ENCODE data around the gene USP6.
A peak's percentile ranks its signal among the peaks of the same experiment; 100 is the strongest.

The USP6 gene

DNA sequence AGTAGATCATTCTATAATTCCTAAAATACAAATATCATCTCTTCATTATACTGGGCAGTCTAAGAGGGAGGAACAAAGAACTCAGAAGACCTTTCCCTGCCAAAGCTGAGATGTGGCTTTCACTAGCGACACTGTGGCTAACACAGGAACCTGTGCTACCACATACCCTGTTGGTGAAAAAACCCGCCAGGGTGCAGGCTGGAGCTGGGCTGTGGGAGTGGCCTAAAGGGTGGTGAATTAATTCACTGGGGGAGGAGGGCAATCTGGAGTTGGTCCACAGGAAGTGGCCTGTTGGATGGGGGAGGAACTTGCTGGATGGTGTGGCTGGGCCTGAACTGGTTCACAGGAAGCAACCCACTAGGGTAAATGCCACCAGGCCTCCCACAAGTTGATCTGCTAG lies 68.5 kb downstream of the USP6 start:
- H2BK12ac ChIP-seq (ENCODE audit: low read length in 2 of 2) = no peak overlapping the region
- H3K27ac ChIP-seq (ENCODE audit: low read length, poor library complexity, severe bottlenecking) = no peak overlapping the region
- peaks cover 9% of the 10 kb centered on the region for H3K79me1 ChIP-seq (replicated peaks; ENCODE audit: low read length, poor library complexity, severe bottlenecking)
- 100% methylated on average over 2 of the region's 2 CpGs for WGBS
- H2AFZ ChIP-seq (ENCODE audit: low read depth, low read length) = no peak overlapping the region
- H3K4ac ChIP-seq (ENCODE audit: low read depth in 1 of 2, low read length in 2 of 2) = no peak overlapping the region
- peaks cover 94% of the 10 kb centered on the region for H3K9me3 ChIP-seq (ENCODE audit: control insufficient read depth, low read length)
- no peak for DNase-seq
- H3K4me3 ChIP-seq (ENCODE audit: insufficient read depth in 1 of 2, low read depth in 1 of 2, low read length in 2 of 2) = peak overlapping the region in 1 of 2 experiments; percentile 60
- H2BK5ac ChIP-seq (ENCODE audit: low read depth, low read length, poor library complexity, severe bottlenecking) = no peak overlapping the region
- no peak overlapping the region for H3K9ac ChIP-seq (ENCODE audit: low read length)
- no peak overlapping the region for H3K18ac ChIP-seq (ENCODE audit: low read depth in 1 of 2, low read length in 2 of 2)
- peaks cover 19 to 48% of the 10 kb centered on the region in 2 experiments for H3K36me3 ChIP-seq (ENCODE audit: control insufficient read depth in 1 of 2, insufficient read depth in 2 of 2, low read depth in 1 of 2, low read length in 2 of 2)
- H3K4me1 ChIP-seq (ENCODE audit: control insufficient read depth, insufficient read depth, low read depth, low read length) = no peaks in the 10 kb centered on the region
- no peak overlapping the region for H3K23ac ChIP-seq (ENCODE audit: low read length in 2 of 2)
- H3K14ac ChIP-seq (ENCODE audit: low read length in 2 of 2) = no peak overlapping the region
- no peak overlapping the region for H2BK15ac ChIP-seq (ENCODE audit: low read depth, poor library complexity, severe bottlenecking)
- no peak overlapping the region for H4K8ac ChIP-seq (ENCODE audit: low read length)
- H2BK120ac ChIP-seq (ENCODE audit: low read depth, low read length) = no peak overlapping the region
- no peak overlapping the region for H3K4me2 ChIP-seq (ENCODE audit: low read length, poor library complexity, severe bottlenecking)
- no peaks in the 10 kb centered on the region for H3K27me3 ChIP-seq (ENCODE audit: control insufficient read depth in 1 of 2, insufficient read depth in 1 of 2, low read length in 2 of 2)
- no peak overlapping the region for H2AK5ac ChIP-seq (ENCODE audit: low read length, severe bottlenecking)
- no peak overlapping the region for H4K91ac ChIP-seq (ENCODE audit: low read length)

DNA sequence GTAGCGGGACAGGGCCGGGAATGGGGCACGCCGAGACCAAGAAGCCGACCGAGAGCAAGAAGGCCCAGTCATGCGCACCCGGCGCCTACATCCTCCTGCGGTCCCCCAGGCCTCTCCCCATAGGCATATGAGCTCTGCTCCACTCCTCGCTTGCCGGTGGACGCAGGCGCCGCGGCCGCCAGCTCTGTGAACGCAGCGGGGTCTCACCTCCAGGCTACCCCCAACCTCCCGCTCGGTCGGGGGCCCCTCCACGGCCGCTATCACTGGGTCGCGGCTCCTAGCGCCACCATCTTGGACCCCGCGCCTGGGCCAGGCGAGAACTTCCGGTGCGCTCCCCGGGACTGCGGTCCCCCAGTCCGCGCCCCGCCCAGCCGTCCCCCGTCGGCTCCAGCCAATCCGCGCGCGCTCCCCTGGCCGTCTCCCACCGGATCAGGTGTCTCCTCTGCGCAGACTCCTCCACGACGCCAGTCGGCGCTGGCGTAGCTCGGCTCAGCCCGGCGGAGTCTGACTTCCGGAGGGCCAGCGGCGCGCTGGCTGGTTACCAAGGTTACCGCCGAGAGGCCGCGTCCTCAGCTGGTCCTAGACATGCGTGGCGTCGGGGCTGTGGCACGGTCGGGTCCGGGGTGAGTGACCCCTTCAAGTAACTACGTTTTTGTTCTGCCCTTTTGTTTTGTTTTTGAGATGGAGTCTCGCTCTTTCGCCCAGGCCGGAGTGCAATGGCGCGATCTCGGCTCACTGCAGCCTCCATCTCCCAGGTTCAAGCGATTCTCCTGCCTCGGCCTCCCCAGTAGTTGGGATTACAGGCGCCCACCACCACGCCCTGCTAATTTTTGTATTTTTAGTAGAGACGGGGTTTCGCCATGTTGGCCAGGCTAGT lies 75.9 kb downstream of the USP6 start, which contains the start of gene ZNF594:
ZNF594 (minus strand) TSS at position 328 of the 877 bp plus-strand sequence. CDS start 7,612 bp downstream, outside the sequence.
- 14% methylated on average over 81 of the region's 82 CpGs for WGBS
- H3K27me3 ChIP-seq (ENCODE audit: control insufficient read depth in 1 of 2, insufficient read depth in 1 of 2, low read length in 2 of 2) = no peaks in the 10 kb centered on the region
- H2BK15ac ChIP-seq (ENCODE audit: low read depth, poor library complexity, severe bottlenecking) = no peak within 1 kb of the TSS
- H2AK5ac ChIP-seq (ENCODE audit: low read length, severe bottlenecking) = peak within 1 kb of the TSS; percentile 73
- H3K4ac ChIP-seq (ENCODE audit: low read depth in 1 of 2, low read length in 2 of 2) = peak within 1 kb of the TSS; percentile 29 to 87
- DNase-seq = peak; percentile 92
- peak within 1 kb of the TSS; percentile 91 for H3K4me2 ChIP-seq (ENCODE audit: low read length, poor library complexity, severe bottlenecking)
- H3K79me1 ChIP-seq (replicated peaks; ENCODE audit: low read length, poor library complexity, severe bottlenecking) = peaks cover 30% of the 10 kb centered on the region
- peak within 1 kb of the TSS; percentile 96 for H3K9ac ChIP-seq (ENCODE audit: low read length)
- peak within 1 kb of the TSS in 1 of 2 experiments; percentile 94 for H3K23ac ChIP-seq (ENCODE audit: low read length in 2 of 2)
- H3K4me3 ChIP-seq (ENCODE audit: insufficient read depth in 1 of 2, low read depth in 1 of 2, low read length in 2 of 2) = peak within 1 kb of the TSS; percentile 82 to 93
- peak within 1 kb of the TSS; percentile 100 for H4K8ac ChIP-seq (ENCODE audit: low read length)
- H3K27ac ChIP-seq (ENCODE audit: low read length, poor library complexity, severe bottlenecking) = peak within 1 kb of the TSS; percentile 51
- H3K9me3 ChIP-seq (ENCODE audit: control insufficient read depth, low read length) = peaks cover 28% of the 10 kb centered on the region
- H3K18ac ChIP-seq (ENCODE audit: low read depth in 1 of 2, low read length in 2 of 2) = peak within 1 kb of the TSS; percentile 59 to 99
- H2AFZ ChIP-seq (ENCODE audit: low read depth, low read length) = peak within 1 kb of the TSS; percentile 100
- peak within 1 kb of the TSS; percentile 3 for H2BK120ac ChIP-seq (ENCODE audit: low read depth, low read length)
- H3K4me1 ChIP-seq (ENCODE audit: control insufficient read depth, insufficient read depth, low read depth, low read length) = no peaks in the 10 kb centered on the region
- no peak within 1 kb of the TSS for H2BK12ac ChIP-seq (ENCODE audit: low read length in 2 of 2)
- peak within 1 kb of the TSS; percentile 61 for H2BK5ac ChIP-seq (ENCODE audit: low read depth, low read length, poor library complexity, severe bottlenecking)
- H3K36me3 ChIP-seq (ENCODE audit: control insufficient read depth in 1 of 2, insufficient read depth in 2 of 2, low read depth in 1 of 2, low read length in 2 of 2) = peaks cover 17 to 29% of the 10 kb centered on the region in 2 experiments
- peak within 1 kb of the TSS; percentile 95 for H4K91ac ChIP-seq (ENCODE audit: low read length)
- peak within 1 kb of the TSS in 1 of 2 experiments; percentile 90 for H3K14ac ChIP-seq (ENCODE audit: low read length in 2 of 2)

DNA sequence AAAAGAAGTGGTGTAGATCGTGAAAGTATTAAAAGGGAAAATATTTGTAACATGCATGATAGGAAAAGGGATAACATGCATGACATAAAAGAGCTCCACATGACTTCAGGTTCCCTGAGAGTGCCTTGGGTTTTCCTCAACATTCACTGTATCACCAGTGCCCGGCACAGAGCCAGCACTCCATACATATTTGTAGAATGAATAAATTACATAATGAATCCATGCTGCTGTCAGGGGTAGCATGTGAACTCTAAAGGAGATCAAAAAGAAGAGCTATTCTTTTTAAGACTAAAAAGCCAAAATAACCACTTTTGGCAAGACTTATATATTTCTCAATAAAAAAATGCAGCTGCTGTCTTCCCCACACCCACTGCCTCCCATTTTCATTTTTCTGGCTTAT lies 78.5 kb downstream of the USP6 start:
- Histone ChIP-seq H3K79me1 (replicated peaks; ENCODE audit: low read length, poor library complexity, severe bottlenecking) (peaks cover 25% of the 10 kb centered on the region), H3K4me3 (ENCODE audit: insufficient read depth in 1 of 2, low read depth in 1 of 2, low read length in 2 of 2) (no peak overlapping the region), H2BK12ac (ENCODE audit: low read length in 2 of 2) (no peak overlapping the region), H3K14ac (ENCODE audit: low read length in 2 of 2) (no peak overlapping the region), H3K18ac (ENCODE audit: low read depth in 1 of 2, low read length in 2 of 2) (no peak overlapping the region), H3K23ac (ENCODE audit: low read length in 2 of 2) (no peak overlapping the region), H2BK5ac (ENCODE audit: low read depth, low read length, poor library complexity, severe bottlenecking) (no peak overlapping the region), H3K27ac (ENCODE audit: low read length, poor library complexity, severe bottlenecking) (no peak overlapping the region), H3K9me3 (ENCODE audit: control insufficient read depth, low read length) (peaks cover 8% of the 10 kb centered on the region), H2AK5ac (ENCODE audit: low read length, severe bottlenecking) (no peak overlapping the region), H3K4me2 (ENCODE audit: low read length, poor library complexity, severe bottlenecking) (no peak overlapping the region), H4K91ac (ENCODE audit: low read length) (no peak overlapping the region), H3K36me3 (ENCODE audit: control insufficient read depth in 1 of 2, insufficient read depth in 2 of 2, low read depth in 1 of 2, low read length in 2 of 2) (peaks cover 10 to 14% of the 10 kb centered on the region in 2 experiments), H4K8ac (ENCODE audit: low read length) (no peak overlapping the region), H3K4ac (ENCODE audit: low read depth in 1 of 2, low read length in 2 of 2) (no peak overlapping the region), H2BK120ac (ENCODE audit: low read depth, low read length) (no peak overlapping the region), H3K27me3 (ENCODE audit: control insufficient read depth in 1 of 2, insufficient read depth in 1 of 2, low read length in 2 of 2) (no peaks in the 10 kb centered on the region), H3K4me1 (ENCODE audit: control insufficient read depth, insufficient read depth, low read depth, low read length) (no peaks in the 10 kb centered on the region), H3K9ac (ENCODE audit: low read length) (no peak overlapping the region), H2BK15ac (ENCODE audit: low read depth, poor library complexity, severe bottlenecking) (no peak overlapping the region), H2AFZ (ENCODE audit: low read depth, low read length) (no peak overlapping the region)
- DNase-seq = no peak
- WGBS = 91% methylated on average over 1 of the region's 2 CpGs

DNA sequence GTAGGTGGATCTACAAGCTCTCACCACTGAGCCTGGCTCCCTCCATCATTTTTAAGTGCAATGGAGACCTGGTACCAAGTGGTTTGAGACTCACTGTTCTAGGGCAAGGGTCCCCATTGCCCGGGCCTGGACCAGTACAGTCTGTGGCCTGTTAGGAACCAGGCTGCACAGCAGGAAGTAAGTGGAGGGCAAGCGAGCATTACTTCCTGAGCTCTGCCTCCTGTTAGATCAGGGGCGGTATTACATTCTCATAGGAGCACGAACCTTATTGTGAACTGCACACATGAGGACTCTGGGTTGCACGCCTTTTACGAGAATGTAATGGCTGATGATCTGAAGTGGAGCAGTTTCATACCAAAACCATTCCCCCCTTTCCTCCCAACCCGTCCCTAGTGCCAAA lies 82.6 kb downstream of the USP6 start:
- H2BK120ac ChIP-seq (ENCODE audit: low read depth, low read length) = no peak overlapping the region
- H2BK5ac ChIP-seq (ENCODE audit: low read depth, low read length, poor library complexity, severe bottlenecking) = no peak overlapping the region
- peaks cover 20% of the 10 kb centered on the region for H3K79me1 ChIP-seq (replicated peaks; ENCODE audit: low read length, poor library complexity, severe bottlenecking)
- no peak overlapping the region for H3K9ac ChIP-seq (ENCODE audit: low read length)
- H2AFZ ChIP-seq (ENCODE audit: low read depth, low read length) = no peak overlapping the region
- H2AK5ac ChIP-seq (ENCODE audit: low read length, severe bottlenecking) = no peak overlapping the region
- no peak overlapping the region for H3K4me3 ChIP-seq (ENCODE audit: insufficient read depth in 1 of 2, low read depth in 1 of 2, low read length in 2 of 2)
- no peak overlapping the region for H3K18ac ChIP-seq (ENCODE audit: low read depth in 1 of 2, low read length in 2 of 2)
- no peak overlapping the region for H2BK15ac ChIP-seq (ENCODE audit: low read depth, poor library complexity, severe bottlenecking)
- no peaks in the 10 kb centered on the region for H3K9me3 ChIP-seq (ENCODE audit: control insufficient read depth, low read length)
- H3K4me2 ChIP-seq (ENCODE audit: low read length, poor library complexity, severe bottlenecking) = no peak overlapping the region
- H3K27me3 ChIP-seq (ENCODE audit: control insufficient read depth in 1 of 2, insufficient read depth in 1 of 2, low read length in 2 of 2) = no peaks in the 10 kb centered on the region
- WGBS = 87% methylated on average over 4 of the region's 7 CpGs
- no peak overlapping the region for H4K91ac ChIP-seq (ENCODE audit: low read length)
- no peak overlapping the region for H3K14ac ChIP-seq (ENCODE audit: low read length in 2 of 2)
- H3K36me3 ChIP-seq (ENCODE audit: control insufficient read depth in 1 of 2, insufficient read depth in 2 of 2, low read depth in 1 of 2, low read length in 2 of 2) = peaks cover 5 to 7% of the 10 kb centered on the region in 2 experiments
- no peak overlapping the region for H2BK12ac ChIP-seq (ENCODE audit: low read length in 2 of 2)
- no peak for DNase-seq
- H3K4ac ChIP-seq (ENCODE audit: low read depth in 1 of 2, low read length in 2 of 2) = no peak overlapping the region
- no peak overlapping the region for H4K8ac ChIP-seq (ENCODE audit: low read length)
- peaks cover 2% of the 10 kb centered on the region for H3K4me1 ChIP-seq (ENCODE audit: control insufficient read depth, insufficient read depth, low read depth, low read length)
- H3K23ac ChIP-seq (ENCODE audit: low read length in 2 of 2) = no peak overlapping the region
- H3K27ac ChIP-seq (ENCODE audit: low read length, poor library complexity, severe bottlenecking) = no peak overlapping the region

Data from mesenchymal stem cell (in vitro differentiated cells and primary cell).